AG08395 (cell line): ENCODE results near the gene NEO1.
"Not testable (repeated sequence)": the region's sequence is repeated elsewhere in the genome, so short reads cannot be mapped to it uniquely, and the experiment has no call there.

Experiments
- DNase-seq: peaks from one replicate; pipeline ENCODE4 v3.0.0; 2012; ENCODE audit warnings: mixed read lengths, low spot score

NEO1 gene

DNA sequence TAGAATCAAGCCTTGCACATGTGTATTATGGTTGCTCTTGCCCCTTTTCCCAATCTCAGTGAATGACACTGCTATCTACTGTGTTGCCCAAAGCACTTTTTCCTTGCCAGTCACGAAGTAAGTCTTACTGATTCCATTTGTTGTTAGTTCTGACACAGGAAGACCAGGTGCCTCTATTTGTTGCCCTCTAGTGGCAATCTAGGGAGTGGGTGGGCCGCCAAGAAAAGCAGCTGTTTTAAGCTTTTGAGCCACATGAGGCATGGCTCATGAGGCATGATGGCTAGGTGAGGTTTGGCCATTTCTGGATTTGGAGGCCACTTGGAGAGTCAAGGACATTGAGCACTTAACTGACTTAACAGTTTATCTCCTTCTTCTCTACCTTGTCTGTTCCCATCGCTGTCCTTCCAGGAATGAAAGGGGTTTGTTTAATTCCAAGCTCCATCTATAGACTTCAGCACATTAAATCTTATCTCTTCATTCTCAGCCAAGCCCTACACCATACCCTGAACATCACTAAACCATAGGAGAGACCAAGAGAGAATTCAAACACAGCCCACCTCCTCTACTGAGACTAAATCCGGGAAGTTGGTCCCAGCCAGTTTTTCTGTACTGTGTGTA is 213.4 kb downstream of the NEO1 start:
- peak; percentile 49 for DNase-seq

DNA sequence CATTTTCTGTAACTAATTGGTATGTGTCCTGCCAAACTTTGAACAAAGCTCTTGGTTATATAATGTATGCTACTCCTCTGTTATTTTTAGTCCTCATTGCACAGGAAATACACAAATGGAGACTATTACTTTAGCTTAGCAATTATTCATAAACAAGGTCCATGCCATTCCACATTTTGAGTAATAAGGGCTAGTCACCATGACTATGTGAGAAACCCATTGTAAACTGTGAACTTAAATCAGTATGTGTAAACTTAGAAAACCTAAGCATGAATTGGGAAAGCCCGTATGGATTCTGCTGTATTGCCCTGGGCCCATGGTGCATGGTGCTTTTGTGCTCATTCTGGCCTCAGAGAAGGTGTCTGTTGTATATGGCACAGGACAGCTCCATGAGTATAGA is 216.2 kb downstream of the NEO1 start:
- no peak for DNase-seq

DNA sequence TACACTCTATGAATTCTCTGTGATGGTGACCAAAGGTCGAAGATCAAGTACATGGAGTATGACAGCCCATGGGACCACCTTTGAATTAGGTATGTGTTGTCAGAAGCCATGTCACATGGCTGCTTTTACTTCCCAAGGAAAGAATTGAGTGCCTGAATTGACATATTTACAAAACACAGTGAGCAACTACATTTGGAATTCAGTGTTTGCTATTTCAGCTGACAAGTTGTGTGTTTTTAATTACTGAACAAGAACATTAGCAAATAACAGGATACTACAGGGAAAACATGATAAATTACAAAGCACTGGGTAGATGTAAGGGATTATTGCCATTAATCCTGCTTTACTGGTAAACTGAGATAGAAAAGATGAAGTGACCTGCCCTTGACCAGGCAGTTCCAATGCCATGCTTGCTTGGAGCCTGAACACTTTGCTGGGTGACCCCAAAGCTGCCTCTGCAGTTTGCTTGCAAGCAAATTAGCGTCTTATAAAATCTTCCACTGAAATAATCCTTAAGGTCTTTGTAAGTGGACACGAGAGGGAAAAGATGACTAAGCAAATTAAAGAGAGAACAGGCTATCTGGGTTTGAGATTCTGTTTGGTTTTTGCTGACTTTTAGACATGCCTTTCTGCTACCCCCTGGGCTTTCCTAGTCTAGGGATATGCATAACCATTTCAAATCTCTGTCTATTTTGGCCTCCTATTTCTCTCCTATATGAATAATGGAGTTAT is 218.3 kb downstream of the NEO1 start:
- no peak for DNase-seq

DNA sequence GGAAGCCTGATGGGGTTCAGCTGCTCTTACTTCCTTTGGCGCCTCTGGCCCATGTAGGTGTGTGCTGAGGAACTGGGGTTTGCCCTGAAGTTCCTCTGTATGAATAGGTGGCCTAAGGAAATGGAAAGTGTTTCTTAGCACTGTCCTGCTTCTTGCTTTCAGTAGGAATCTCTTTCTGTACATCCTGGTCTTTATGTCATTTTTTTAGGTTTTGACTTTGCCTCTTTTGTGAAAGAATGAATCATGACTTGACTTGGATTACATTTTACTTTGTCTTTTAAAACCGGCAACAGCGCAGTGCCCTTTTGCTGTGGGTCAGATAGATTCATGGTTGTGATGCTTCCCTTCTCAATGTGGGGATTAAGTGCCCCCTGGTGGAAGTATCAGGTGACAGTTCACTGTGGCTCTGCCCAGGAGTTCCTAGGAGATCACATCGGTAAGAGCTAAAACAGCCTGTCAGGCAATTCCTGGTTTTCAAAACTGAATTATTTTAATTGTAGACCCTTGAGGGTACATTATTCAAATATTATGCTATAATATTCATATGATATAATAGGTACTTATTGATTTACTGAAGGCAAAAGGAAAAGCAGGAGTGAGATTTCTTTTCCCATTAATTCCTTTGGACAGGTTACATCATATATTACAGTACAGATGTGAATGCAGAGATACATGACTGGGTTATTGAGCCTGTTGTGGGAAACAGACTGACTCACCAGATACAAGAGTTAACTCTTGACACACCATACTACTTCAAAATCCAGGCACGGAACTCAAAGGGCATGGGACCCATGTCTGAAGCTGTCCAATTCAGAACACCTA is 221.1 kb downstream of the NEO1 start:
- DNase-seq, result peak; percentile 76

DNA sequence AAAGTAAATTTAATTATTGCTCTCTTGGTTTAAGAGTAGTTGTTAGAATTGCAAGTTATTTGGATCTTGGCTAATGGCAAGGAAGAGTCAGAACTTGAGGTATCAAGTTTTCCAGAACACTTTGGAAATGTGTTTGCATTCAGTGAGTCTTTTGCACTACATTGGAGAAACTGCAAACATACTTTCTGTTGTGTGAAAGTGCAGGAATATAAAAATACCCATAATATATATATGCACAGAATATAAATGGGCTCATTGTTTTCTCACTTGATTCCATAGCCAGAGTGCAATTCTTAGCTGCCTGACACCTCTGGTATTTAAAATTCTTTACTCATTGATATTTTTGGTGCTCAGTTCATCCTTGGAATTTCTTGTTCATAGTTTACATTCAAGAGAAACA is 223.6 kb downstream of the NEO1 start:
- DNase-seq, result no peak

DNA sequence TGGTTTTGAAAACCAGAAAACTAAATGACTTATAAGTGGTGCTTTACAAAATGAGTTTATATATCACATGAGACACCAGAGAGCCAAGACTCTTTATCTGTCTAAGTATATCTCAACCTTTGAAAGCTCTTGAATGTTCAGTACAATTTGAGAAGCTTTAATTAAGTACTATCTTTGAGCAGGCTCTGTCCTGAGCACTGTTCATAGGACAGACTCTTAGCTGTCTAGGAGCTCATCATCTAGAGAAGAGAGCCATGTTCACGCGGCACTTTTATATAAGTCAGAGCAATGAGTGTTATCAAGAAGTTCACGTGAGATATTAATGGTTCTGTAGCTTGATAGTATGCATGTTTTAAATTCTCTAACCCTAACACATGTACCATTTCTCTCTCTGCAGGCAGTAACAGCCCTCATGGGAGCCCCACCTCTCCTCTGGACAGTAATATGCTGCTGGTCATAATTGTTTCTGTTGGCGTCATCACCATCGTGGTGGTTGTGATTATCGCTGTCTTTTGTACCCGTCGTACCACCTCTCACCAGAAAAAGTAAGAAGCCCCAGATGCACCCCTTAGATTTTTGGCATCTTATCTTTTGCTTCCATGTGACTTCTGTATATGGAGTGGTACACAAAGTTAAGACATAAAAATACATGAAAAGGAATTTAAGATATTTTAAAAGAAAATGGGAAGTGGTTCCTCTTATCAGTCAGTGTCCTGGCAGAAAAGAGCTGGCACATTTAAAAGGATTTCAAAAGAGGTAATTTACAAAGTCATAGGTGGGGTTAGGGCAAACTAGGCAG is 230.5 kb downstream of the NEO1 start:
- DNase-seq, result no peak

DNA sequence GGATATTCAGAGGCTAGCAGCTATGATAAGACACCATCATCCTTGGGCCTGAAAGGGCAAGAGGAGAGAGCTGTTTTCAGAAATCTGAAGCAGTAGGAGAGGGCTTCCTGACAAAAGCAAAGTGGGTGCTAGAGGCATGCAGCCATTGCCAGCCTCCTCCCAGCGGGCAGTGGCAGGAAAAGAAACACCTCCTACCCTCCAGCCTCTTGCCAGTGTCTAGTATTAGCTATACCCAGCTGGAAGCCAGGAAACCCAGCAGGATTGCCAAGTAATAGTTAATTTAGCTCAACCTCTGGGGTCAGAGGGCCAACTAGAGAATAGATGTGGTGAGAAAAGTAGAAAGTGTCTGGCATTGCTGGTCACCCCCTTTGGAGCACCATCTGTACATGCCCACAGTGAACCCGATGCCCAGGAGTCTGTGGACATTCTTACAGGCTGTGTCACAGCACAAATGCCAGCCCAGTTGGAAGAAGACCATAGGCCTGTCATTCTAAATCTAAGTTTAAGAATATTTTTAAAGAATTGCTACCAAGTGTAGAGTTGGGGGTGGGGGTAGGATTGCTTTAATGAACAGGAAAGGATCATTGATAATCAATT is 231.2 kb downstream of the NEO1 start:
- DNase-seq, result no peak

DNA sequence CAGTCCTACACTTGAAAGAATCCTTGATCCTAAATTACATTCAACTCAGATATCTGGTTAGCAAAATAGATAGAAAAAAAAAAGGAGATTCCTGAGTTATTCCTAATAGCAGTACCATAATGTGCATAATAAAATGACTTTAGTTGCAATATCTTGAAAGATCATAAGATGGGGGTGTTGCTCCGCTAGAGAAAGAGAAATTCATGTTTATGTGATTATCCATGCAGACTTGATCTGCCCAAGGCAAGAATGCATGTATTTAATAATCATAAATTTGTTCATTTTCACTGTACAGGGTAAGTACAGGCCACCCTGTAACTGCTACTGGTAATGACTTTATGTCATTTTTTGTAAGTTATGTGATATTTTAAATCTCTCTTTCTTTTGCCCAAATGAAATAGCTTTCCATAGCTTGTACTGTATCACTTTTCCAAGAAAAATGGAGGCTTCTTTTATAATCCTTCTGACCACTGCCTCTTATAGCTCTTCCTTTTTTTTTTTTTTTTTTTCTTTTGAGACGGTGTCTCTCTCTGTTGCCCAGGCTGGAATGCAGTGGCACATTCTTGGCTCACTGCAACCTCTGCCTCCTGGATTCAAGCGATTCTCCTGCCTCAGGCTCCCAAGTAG is 231.9 kb downstream of the NEO1 start:
- DNase-seq, result peak; percentile 57

DNA sequence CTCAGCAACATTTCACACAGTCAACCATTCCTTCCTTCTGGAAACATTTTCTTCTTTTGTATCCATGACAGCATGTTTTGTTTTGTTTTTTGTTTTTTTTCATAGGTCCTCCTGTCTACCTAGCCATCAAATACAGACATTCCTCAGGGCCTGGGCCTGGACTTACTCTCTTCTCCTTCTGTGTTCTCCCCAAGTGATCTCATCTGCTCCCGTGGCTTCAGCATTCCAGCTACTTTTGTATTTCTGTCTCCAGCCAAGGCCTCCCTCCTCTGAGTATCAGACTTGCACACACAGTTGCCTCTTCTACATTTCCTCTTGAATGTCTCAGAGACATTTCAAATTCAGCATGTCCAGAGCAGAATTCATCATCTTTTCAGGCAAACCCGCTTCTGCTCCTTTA is 234.0 kb downstream of the NEO1 start:
- peak; percentile 28 for DNase-seq

DNA sequence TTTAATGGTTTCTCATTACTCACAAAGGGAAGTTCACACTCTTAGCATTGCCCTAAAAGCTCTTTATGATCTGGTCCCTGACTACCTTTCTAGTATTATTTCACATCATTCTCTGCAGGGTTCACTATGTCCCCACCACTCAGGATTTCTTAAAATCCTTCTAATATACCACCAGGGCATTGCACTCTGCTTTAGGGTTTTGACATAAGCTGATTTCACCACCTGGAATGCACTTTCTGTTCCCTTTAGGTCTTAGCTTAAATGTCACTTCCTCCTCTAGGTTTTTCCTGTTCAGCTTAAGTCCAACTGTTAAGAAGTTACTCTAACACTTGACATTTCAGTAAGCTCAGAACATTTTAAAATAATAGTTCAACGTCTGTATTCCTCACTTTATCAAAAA is 234.8 kb downstream of the NEO1 start:
- DNase-seq, result no peak

DNA sequence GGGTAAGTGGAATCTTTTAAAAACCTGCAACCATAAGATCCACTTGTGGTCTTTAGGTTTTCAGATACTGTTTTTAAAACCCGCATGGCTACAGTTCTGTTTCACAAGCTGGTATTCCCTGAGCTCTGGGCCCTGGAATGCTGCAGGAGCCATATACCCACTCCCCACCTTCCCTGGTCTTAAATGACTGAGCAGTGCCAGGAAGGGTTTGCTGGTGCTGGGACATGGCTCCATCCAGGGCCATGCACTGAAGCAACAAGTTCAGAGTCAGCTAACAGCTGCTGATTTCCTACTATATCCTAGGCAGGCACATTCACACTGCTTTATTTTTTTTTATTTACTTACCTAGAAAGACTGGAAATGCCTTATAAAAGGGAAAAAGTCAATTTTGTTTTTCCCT is 239.2 kb downstream of the NEO1 start:
- no peak for DNase-seq

DNA sequence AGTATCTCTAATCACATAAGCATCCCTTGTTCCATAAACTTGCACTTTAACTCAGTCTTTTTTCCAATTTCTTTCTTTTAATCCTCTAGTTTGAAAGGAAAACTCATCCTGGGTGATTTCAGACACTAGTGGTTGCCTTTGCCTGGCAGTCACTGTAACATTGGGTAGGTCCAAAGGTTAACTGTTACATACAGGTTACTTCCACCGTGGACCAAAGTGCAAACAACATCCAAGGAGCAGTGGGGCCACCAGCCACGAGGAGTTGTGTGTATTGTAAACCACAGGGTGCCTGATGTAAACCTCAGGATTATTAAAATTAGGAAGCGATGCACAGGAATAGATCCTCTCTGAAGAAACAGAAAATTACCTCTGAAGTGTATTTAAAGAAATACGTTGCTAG is 241.5 kb downstream of the NEO1 start:
- no peak for DNase-seq

DNA sequence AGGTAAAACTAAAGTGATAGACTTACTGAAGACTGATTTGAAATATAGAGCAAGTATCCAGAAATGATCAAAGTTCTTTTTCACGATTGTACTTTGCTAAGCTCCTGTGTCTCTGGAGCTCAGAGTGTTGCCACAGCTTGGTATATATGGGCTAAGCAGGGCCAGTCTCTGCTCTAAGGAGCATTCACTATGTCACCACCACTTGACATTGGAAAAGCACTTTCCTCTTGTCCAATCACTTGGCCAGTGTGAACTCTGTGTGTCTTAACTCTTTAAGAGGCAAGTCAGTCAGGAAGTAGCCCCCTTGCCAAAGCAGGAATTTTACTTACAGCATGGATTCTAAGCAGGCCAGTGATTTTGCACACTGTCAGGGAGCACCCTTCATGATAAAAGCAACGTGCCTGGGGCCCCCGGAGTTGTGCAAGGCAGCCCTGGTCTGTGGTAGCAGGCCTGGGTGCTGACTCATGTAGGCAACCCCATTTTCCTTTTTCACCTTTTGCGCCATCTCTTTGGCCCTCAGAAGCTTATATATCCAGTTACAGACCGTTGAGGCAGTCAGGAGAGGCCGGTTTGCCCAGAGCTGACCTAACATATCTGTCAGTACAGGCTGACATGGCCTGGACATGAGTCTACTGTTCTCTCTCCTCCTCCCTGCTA is 243.5 kb downstream of the NEO1 start:
- no peak for DNase-seq

DNA sequence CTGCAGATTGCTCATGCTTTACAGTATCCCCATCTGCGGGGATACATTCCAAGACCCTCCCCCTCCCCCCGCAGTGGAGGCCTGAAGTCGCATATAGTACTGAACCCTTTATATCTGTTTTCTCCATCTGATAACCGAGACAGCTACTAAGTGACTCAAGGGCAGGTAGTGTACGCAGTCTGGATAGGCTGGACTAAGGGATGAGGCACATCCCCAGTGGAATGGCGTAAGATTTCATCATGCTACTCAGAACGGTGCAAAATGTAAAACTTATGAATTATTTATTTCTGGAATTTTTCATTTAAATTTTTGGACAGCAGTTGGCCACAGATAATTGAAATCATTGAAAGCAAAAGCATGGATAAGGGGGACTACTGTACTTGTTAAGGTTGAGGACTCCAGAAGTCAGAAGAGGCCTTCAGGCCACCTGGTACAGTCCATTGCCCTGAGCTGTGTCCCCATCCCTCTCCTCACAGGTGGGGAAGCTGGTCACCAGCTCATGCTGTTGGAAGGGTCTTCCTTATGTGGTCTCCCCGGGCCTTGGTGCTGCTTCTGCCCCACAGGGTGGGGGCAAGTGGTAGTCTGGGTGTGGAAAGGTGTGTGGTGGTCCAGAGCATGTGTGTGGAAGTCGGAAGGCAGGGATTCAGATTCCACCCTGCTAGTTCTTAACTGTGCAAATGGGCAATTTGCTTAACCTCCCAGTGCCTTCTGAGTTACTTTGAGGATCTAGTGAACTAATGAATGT is 244.5 kb downstream of the NEO1 start:
- no peak for DNase-seq

DNA sequence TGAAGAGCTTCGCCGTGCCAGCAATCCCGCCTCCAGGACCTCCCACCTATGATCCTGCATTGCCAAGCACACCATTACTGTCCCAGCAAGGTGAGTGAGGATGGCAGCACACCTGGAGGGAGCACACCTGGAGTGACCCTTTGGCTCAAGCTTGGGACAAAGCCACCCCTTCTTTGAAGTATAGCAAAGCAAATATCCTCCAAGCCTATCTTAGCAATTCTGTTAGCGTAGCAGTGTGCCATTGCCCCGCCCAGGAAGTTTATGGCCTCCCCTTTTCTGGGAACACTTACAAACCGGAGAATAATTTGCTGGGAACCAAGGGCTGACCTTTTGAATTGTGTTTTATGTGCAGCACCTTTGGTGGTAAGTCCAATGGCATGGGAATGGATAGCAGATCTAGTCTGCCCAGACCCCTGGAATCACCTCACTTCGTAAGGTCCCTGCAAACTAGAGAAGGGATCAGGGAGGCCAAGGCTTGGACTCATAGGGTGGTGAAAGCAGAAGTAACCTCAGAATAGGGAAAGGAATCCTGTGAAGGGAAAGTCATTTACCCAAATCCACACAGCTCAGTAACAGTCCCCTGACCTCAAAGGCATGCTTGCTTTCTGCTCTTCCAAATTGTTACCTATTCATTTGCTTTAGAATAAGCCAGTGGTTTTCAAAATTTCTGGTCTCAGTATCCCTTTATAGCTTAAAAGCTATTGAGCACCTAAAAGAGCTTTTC is 246.4 kb downstream of the NEO1 start:
- DNase-seq, result no peak

DNA sequence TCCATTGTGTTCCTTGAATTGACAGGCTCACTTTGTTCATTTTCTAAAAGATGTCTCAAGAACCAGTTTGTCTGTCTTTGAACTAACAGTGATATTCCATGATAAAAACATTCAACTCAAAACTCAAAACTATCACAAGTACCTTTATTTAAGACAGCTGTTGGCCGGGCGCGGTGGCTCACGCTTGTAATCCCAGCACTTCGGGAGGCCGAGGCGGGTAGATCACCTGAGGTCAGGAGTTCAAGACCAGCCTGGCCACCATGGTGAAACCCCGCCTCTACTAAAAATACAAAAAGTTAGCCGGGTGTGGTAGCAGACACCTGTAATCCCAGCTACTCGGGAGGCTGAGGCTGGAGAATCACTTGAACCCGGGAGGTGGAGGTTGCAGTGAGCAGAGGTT is 248.0 kb downstream of the NEO1 start:
- not testable (repeated sequence) for DNase-seq

DNA sequence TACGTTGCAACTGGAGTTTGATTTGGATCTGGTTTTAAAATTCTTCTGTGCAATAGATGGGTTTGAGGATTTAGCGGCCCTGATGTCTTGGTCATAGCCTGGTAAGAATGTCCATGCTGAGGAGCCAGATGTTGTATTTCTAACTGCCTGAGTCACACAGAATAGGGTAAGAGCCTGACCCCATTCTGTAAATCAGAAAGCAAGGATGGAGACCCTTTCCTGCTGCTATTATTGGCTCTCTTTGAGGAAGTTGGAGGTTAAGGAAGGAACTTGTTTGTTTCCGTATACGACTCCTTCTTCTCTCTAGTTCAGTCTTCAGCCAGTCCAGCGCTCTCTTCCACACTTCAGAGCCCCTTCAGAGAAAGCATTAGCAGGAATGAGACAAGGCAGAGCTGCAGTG is 251.4 kb downstream of the NEO1 start:
- DNase-seq, result no peak

DNA sequence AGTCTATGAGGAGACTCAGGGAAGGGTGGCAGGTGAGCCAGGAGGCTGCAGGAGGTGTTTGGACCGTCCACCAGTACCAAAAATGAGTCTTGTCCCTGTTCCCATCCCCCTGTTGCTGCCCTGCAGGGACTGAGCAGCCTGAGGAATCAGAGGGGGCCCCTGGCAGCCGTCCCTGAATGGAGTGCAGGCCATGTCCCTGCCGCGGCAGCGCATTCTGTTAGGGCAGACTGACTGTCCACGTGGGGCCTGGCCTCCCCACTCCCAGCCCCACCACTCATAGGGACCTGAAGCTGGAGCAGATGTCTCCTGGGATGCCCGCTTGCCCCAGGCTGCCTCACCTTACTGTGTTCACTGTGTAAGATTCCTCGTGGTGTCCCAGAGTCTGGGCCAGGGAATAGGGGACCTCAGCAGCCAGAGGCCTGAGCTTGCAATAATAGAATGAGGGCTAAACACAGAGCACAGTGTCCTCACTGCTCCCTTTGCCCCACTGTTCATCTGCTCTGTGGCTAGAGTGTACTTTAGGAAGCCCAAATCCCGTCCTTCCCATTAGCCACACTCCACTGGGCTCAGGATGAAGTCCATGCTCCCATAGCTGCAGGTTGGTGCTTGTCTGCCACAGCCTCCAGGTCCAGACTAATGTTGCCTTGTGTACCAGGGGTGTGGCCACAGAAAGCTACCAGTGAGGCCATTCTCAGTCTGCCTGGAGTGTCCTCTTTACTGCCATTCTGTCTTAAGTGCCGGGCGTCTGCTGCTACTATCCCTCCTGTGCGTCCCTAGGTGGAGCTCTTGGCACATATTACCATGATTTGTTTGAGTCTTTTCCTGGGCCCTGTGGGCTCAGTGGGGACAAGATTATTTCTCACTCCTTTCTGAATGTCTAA is 253.3 kb downstream of the NEO1 start:
- peak; percentile 75 for DNase-seq
